Measurements from ENCODE around the gene APOO. TPM values are rescaled to one million over a fixed set of nuclear protein-coding genes. Genes with fewer than 3 reads are reported as not detected.

Gene APOO
- total RNA-seq, 1 experiment from 2014 or later, result 95.3 TPM

DNA sequence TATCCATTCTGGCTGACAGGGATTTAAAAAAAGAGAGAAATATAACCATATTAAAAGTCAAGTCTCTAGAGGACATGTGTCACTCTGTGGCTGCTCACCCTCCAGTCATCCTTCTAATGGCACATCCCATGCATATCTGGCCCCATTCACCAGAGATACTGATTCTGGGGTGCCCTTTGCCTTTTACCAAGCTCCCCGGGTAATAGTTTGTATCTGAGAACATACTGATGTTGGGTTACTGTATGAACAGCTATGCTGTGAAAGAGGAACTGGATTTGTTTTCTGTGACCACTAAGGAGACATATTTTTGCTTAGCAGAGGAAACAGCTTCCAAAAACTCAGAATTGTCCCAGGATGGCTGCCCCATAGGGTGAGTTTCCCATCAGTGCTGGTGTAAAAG lies 68.8 kb downstream of the APOO start:
- no peak overlapping the region for H3K27ac ChIP-seq (ENCODE audit: insufficient read length, low read depth, low read length)
- no peak overlapping the region for H3K9ac ChIP-seq (ENCODE audit: extremely low read depth, insufficient read length, low read length)
- Mint-ChIP-seq H3K4me1 (peaks cover 15 to 18% of the 10 kb centered on the region in 2 experiments), H3K9me3 (no peaks in the 10 kb centered on the region), H3K4me3 (no peak overlapping the region), H3K27me3 (ENCODE audit: low read depth) (no peaks in the 10 kb centered on the region), H3K27ac (no peak overlapping the region), H3K36me3 (ENCODE audit: insufficient read depth in 1 of 3, low read depth in 3 of 3) (peaks cover 0 to 21% (median 7%) of the 10 kb centered on the region in 3 experiments; a peak in 6 of 7 replicates)
- no peak overlapping the region for H2BK120ac ChIP-seq (ENCODE audit: low read depth, low read length, poor library complexity, severe bottlenecking)
- H3K4me1 ChIP-seq (ENCODE audit: insufficient read depth, low read length), result no peaks in the 10 kb centered on the region
- no peak overlapping the region for H4K5ac ChIP-seq (ENCODE audit: insufficient read length, low read depth, low read length)
- no peaks in the 10 kb centered on the region for H3K79me2 ChIP-seq (ENCODE audit: insufficient read depth, low read length)
- H2BK12ac ChIP-seq (ENCODE audit: insufficient read length, low read depth, low read length), result no peak overlapping the region
- no peak overlapping the region for H3K23ac ChIP-seq (ENCODE audit: insufficient read length, low read depth, low read length)
- H3K27me3 ChIP-seq (ENCODE audit: insufficient read depth, low read length), result no peaks in the 10 kb centered on the region
- no peak overlapping the region for H2AFZ ChIP-seq (ENCODE audit: low read length)
- no peaks in the 10 kb centered on the region for H3K79me1 ChIP-seq (ENCODE audit: insufficient read depth, low read depth, low read length, poor library complexity, severe bottlenecking)
- DNase-seq, result no peak
- H4K20me1 ChIP-seq (ENCODE audit: control insufficient read depth, insufficient read depth, insufficient read length), result no peaks in the 10 kb centered on the region
- H3K23me2 ChIP-seq (ENCODE audit: insufficient read length, low read depth, low read length, poor library complexity, severe bottlenecking), result no peaks in the 10 kb centered on the region
- no peaks in the 10 kb centered on the region for H3K9me3 ChIP-seq (ENCODE audit: control insufficient read depth, low read depth, low read length)
- TF ChIP-seq, protein P1, sequence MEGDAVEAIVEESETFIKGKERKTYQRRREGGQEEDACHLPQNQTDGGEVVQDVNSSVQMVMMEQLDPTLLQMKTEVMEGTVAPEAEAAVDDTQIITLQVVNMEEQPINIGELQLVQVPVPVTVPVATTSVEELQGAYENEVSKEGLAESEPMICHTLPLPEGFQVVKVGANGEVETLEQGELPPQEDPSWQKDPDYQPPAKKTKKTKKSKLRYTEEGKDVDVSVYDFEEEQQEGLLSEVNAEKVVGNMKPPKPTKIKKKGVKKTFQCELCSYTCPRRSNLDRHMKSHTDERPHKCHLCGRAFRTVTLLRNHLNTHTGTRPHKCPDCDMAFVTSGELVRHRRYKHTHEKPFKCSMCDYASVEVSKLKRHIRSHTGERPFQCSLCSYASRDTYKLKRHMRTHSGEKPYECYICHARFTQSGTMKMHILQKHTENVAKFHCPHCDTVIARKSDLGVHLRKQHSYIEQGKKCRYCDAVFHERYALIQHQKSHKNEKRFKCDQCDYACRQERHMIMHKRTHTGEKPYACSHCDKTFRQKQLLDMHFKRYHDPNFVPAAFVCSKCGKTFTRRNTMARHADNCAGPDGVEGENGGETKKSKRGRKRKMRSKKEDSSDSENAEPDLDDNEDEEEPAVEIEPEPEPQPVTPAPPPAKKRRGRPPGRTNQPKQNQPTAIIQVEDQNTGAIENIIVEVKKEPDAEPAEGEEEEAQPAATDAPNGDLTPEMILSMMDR (conservative IDR thresholded peaks at IDR 0.05), result no peak
- no peak overlapping the region for H4K91ac ChIP-seq (ENCODE audit: insufficient read length, low read depth, low read length)
- H3K56ac ChIP-seq (ENCODE audit: insufficient read length, low read depth, low read length), result no peak overlapping the region
- no peak overlapping the region for H4K8ac ChIP-seq (replicated peaks; ENCODE audit: insufficient read length, low read depth, low read length)
- H3K14ac ChIP-seq (ENCODE audit: insufficient read depth, low read length), result no peak overlapping the region
- no peak overlapping the region for H3T11ph ChIP-seq (ENCODE audit: low read length)
- no peak overlapping the region for H3K4ac ChIP-seq (ENCODE audit: low read depth, low read length)
- H3K4me2 ChIP-seq (ENCODE audit: insufficient read depth, insufficient read length, low read length), result no peak overlapping the region
- no peak overlapping the region for H2BK15ac ChIP-seq (ENCODE audit: low read depth, low read length)
- H2AK5ac ChIP-seq (ENCODE audit: insufficient read length, low read length), result no peak overlapping the region
- H2BK20ac ChIP-seq (ENCODE audit: low read depth, low read length, poor library complexity, severe bottlenecking), result no peak overlapping the region
- no peak overlapping the region for H2BK5ac ChIP-seq (ENCODE audit: insufficient read length, low read length)
- WGBS (ENCODE audit: extremely low coverage, insufficient read length, low lambda C conversion rate), result no CpG with 5 or more reads among the region's 1 CpG
- H3K18ac ChIP-seq (ENCODE audit: insufficient read length, low read depth, low read length), result no peak overlapping the region

Measured in H9 (cell line).